DMS53 treated with DMSO at 0.1 percent for 48 hours (cell line): ENCODE data around the gene RTP1.
"Not testable (repeated sequence)": the region's sequence is repeated elsewhere in the genome, so short reads cannot be mapped to it uniquely, and the experiment has no call there.

Source experiments
- DNase-seq: peaks from one replicate; lab custom pipeline; 2025; ENCODE audit not compliant: unreplicated experiment; lab: John Stamatoyannopoulos, UW

RTP1 gene, protein sequence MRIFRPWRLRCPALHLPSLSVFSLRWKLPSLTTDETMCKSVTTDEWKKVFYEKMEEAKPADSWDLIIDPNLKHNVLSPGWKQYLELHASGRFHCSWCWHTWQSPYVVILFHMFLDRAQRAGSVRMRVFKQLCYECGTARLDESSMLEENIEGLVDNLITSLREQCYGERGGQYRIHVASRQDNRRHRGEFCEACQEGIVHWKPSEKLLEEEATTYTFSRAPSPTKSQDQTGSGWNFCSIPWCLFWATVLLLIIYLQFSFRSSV

DNA sequence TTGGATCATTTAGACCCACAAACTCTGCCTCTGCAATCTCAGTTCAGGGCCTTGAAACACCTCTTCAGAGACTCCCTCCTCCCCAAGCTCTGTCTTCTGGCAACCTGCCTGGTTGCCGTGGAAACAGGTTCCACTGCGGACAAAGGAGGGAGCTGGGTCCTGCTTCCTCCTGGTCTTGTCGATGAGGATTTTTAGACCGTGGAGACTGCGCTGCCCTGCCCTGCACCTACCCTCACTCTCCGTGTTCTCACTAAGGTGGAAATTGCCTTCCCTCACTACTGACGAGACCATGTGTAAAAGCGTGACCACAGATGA is at the start of gene RTP1:
Gene RTP1, plus strand, starts transcription at position 152 of the 315 bp plus-strand sequence. Its CDS starts 30 bp downstream, at position 182.
- DNase-seq = no peak

DNA sequence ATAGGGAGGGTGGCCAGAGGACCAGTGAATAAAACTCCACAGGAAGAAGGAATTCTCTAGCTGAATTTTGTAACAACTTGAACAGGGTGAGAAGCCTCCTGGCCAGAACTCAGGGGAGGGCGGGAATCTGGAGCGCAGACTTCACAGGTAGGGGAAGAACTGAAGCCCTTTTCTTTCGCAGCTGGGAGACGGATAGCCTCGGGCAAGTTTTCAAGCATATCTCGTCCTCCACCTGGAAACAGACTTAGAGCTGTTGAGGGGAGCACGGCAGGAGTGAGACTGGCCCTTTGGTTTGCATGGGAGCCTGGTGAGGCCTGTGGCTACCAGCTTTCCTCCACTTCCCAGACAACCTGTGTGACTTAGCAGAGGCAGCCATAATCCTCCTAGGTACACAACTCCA is 47.1 kb upstream of the RTP1 start:
- no peak for DNase-seq

DNA sequence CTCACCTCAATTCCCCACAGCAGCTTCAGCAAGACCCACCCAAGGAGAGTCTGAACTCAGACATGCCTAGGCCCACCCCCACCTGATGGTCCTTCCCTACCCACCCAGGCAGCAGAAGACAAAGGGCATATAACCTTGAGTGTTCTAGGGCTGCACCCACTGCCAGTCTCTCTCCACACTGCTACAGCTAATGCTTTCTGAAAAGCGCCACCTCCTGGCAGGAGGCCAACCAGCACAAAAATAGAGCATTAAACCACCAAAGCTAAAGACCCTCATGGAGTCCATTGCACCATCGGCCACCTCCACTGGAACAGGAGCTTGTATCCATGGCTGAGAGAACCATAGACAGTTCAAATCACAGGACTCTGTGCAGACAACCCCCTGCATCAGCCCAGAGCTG is 46.7 kb upstream of the RTP1 start:
- DNase-seq = no peak

DNA sequence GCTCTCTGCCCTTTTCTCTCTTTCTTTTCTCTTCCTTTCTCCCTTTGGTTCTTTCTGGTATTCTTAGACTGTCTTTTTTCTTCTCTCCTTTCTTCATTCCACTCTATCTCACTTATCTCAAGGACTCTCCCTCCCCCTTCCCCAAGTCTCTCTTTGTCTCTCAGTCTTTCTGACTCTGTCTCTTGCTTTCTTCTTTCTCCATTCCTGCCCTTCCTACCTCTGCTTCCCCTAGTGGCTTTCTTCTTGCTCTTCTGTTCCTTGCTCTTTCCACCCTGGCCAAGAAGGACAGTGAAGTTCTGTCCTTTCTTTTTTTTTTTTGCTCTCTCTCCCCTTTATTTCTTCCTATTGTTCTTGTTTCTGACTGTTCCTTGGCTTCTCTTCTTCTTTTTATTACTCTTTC is 35.7 kb upstream of the RTP1 start:
- DNase-seq = no peak

DNA sequence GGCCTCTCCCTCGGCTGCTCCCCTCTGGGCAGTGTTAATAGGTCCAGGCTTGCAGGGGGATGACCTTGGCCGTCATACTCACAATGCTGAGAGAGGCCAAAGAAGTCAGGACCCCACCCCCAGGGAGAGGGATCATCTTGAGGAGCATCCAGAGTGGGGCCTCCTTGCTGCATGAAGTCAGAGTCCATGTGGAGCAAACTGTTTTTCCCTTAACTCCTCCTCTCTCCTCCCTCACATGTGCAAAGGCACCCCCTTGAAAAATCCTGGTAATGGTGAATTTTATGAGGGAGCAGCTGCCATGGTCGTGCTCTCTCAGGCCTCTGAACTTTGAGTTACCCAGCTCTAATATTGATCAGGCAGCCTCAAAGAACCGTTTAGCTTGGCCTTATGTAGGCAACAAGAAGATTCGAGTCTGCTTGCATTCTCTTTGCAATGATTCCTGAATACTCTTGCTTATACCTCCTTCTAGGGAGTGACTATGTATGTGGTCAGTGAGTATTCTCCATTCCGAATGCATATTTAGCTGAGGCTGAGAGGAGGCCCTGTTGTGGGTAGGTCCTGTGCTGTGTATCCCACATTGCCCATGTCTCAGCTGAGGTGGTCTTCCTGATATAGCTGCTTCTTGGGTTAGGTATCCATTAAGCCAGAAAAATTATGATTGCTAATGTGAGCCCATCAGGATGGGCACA is 34.9 kb upstream of the RTP1 start:
- DNase-seq = no peak

DNA sequence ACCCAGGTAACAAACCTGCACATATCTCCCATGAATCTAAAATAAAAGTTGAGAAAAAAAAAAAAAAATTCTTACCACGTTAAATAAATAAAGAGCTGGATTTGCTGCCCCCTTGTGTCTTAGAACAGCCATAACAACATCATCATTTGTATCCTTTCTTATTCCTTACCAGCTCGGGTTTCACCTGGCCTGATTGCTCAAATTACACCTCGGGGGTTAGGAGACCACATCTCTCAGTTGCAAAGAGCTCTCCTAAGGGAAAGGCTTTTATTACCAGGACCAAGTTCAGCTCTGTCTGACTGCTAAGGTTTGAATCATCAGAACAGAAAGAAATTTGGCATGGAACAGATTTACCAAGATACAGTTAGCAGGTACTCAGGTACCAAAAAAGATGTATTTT is 32.1 kb upstream of the RTP1 start:
- DNase-seq = peak; percentile 44

DNA sequence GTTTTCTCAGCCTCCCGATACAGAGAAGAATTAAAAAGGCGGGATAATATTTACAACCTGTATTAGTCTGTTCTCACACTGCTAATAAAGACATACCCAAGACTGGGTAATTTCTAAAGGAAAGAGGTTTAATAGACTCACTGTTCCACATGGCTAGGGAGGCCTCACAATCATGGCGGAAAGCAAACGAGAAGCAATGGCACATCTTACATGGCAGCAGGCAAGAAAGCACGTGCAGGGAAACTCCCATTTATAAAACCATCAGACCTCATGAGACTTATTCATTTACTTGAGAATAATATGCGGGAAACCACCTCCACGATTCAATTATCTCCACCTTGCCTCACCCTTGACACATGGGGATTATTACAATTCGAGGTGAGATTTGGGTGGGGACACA is 30.5 kb upstream of the RTP1 start:
- DNase-seq = no peak

DNA sequence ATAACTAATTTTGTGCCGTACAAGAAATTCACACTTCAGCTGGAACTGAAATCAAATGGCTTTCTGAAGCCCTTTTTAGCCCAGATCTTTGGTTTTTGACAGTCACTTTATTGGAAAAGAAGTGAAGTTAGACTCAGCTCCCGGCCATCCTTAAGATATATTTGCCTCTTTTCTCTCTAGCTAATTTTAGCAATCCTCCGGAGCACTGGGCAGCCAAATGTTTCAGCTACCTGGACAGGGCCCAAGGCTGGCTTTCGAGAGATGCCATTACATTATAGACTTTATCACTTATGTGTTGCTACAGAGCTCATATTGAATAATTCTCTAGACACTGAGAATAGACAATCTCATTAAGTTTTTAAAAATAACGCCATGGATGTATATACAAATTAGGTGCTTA is 29.5 kb upstream of the RTP1 start:
- DNase-seq = no peak

DNA sequence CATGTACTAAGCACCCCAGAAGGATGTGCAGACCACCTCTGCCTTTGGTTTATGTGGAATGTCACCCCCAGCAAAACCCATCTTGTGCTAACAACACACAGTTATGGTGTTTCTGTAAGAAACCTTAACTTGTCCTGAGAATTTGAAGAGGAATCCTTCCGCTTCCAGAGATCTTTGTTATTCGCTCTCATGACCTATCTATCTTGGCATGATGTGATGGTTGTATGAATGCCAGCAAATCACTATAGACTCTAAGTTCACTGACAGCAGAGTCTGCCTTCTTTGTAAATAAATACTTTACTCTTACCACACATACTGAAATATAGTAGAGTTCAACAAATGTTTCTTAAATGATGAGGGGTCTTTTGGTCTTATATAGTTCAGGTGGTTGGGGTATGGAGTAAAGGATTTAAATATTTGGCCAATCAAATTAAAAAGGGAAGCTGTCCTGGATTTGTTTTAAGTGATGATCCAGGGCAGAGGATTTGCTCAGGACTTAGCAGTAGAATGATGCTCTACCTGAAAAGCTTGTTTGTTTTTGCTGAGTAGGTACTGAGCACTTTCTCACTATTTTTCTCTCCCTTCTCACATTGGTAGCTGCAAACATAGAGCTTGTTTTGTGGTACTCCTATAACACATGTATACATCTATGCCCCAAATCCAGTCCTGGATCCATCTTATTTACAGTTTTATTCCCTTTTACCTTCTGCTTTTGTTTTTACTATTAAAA is 27.9 kb upstream of the RTP1 start:
- no peak for DNase-seq

DNA sequence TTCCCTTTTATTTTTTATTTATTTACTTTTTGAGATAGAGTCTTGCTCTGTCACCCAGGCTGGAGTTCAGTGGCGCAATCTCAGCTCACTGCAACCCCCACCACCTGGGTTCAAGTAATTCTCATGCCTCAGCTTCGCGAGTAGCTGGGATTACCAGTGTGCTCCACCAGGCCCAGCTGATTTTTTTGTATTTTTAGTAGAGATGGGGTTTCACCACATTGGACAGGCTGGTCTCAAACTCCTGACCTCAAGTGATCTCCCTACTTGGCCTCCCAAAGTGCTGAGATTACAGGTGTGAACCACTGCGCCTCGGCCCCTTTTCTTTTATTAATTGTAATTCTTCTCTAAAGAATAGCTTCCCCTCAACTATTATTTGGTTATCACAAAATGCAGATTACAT is 26.4 kb upstream of the RTP1 start:
- not testable (repeated sequence) for DNase-seq

DNA sequence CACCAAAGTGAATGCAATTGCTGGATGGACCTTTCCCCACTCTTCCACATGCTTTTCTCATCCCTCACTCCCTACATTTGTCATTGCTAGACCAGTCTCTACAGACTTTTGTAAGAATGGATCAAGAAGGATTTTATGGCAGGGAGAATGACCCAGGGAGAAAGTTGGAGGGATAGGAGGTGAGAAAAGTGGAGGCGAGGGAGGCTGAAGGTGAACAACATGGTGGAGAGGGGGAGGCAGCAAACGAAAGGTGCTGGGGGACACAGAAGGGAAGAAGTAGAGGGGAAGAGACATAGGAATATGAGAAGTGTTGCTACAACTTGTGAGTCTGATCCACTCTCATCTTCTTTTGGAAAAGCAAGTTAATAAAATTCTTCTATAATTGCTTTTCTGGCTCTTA is 24.4 kb upstream of the RTP1 start:
- DNase-seq = no peak

DNA sequence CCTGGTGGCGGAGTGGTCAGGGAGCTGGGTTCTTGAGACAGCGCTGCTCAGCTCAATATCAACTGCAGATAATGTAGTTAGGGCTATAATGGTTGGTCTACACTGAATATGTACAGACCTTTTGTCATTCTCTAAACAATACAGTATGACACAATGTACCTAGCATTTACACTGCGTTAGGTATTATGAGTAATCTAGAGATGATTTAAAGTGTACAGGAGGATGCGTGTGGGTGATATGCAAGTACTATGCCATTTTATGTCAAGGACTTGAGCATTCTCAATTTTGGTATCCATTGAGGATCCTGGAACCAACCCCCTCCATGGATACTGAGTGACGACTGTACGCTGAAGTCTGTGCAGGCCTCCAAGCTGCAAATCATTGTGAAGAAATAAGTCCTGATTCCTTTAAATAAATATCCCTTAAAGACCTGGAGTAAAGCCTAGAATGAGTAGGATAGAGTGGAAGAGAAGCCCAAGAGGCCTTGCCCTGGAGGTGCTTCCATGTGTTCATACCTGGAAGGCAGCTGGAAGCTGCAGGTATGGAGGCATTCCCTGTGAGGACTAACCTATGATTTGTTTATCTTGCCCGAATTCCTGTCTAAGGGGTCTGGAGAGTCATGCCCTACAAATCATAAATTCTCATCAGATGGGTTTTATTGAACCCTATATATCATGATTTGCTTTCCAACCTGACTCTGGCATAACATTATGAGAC is 15.7 kb upstream of the RTP1 start:
- DNase-seq = no peak

DNA sequence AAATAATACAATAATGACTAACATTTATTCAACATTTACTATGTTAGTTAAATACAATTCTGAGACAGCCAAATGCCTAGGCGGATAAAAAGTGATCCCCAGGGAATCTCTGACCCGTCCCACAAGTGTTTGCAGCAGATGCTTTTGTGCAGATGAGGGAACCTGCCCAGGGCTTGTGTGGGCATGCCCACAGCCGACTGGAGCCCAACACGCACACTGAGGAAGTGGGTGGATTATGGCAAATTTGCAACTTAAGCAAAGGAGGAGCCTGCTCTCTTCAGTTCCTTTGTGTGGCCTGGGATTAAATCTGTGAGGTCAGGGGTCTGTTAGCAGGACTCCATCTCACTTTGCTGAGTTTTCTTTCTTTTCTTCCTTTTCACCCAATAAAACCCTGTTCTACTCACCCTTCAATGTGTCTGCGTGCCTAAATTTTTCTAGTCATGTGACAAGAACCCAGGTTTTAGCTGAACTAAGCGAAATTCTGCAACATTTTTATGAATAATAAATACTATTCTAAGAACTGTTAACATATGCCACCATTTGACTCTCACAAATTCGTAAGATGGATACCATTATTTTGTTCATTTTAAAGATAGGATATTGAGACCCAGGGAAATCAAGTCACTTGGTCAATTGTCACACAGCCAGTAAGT is 13.9 kb upstream of the RTP1 start:
- no peak for DNase-seq

DNA sequence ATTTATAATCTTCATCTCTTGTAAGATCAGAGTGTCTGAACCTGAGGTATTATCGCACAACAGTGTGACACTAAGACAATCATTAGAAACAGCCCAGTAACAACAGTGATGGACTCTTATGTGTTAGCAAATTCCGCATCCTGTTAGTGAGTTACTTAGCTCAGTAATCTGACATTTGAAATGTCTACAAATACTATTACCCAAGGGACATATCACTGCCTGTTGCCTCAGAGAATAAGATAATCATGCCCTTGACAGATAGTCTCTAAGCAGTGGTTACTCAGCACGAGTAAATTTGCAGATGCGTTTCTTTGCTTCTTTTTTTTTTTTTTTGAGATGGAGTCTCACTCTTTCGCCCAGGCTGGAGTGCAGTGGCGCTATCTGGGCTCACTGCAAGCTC is 13.4 kb upstream of the RTP1 start:
- no peak for DNase-seq

DNA sequence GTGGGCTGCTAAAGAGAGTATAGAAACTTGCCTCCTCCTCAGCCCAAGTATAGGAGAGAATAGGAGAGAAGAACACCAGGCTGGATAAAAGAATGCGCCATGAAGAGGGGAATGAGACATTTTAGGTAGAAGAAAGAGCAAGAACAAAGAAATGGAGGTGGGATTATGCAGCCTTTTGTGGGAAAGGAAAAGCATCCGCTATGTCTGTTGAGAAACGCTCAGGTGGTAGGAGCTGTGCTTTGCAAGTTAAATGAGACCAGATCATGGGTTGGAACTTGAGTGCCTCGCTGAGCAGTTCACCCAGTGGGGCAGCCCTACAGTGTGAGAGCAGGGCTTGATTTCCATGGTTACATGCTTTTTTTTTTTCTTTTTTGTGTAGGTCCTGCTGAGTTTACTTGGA is 11.5 kb upstream of the RTP1 start:
- DNase-seq = no peak

DNA sequence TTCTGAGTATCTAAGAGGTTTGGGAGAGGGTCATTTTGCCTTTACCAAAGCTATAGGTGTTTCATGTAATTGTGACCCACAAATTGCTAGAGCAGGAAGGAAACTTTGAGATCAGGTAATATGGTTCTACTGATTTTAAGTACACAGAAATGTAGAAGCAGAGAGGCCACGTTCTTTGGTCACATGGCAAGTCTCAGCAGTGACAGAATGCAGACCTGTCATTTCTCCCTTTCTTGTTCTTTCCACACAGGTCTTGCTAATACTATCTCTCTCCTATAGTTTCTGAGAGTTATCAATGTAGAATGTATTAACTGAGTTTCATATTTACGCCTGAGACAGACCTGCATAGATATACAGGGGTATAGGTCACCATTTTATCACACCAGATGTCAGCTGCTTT is 10.9 kb upstream of the RTP1 start:
- DNase-seq = no peak

DNA sequence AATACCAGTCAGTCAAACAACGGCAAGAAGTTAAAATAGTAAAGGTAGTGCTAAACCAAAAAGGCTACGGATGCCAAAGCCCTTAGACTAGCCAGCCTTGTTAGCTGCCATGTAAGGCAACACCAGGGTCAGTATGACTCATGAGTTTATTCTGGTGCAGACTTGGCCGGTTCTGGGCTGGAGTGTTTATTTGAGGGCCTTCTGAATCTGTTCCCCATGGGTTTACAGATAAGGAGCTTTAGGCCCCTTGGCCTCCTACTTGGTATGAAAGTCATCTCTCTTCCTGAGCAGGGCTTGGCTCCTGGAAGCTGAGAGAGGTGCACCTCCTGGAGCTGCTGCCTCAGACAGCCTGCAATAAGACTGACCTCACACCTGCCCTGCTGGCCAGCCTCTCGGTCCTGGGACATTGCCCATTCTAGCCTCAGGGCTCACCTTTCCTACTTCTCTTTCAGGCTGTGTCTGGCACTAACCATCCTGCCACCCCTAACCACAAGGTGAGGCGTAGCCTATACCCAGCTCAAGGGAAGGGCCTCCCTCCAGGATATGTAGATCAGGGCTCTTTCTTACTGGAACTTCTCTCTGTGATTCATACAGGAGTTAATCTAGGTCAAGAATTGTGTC is 10.4 kb upstream of the RTP1 start:
- peak; percentile 49 for DNase-seq

DNA sequence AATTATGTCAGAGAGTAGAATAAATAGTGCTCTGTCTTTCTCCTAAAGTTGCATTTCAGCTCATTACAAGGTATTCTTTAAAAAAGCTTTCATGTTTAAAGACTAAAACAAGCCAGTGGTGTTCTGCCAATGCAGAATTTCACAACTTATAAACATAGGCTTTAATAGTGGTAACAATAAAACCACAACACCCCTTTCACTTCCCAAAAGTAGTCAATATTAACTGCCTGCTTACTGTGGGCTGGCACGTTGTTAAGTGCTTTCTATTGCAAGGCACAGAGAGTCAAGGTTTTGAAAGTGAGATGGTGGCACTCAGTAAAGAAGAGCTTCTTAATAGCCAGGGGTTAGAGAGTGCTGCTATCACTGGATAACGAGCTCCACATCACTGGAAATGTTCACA is 8.4 kb upstream of the RTP1 start:
- DNase-seq = no peak

DNA sequence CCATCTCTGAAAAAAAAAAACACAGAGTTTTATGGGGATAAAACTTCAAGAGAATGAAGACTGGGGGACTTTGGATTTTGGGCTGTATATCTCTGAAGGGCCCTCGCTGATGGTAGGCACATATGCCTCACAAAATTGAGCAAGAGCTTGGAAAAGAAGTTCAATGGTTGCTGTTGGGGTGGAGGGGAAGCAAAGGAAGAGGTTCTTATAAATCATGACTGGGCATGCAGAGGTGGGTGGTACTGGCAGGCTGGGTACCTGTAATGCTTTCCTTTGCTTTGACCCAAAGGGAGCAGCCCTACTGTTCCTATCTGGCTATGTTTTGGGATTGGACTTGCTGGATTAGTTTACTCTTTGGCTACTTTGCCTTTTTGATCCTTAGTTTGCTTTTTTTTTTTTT is 6.0 kb upstream of the RTP1 start:
- no peak for DNase-seq

DNA sequence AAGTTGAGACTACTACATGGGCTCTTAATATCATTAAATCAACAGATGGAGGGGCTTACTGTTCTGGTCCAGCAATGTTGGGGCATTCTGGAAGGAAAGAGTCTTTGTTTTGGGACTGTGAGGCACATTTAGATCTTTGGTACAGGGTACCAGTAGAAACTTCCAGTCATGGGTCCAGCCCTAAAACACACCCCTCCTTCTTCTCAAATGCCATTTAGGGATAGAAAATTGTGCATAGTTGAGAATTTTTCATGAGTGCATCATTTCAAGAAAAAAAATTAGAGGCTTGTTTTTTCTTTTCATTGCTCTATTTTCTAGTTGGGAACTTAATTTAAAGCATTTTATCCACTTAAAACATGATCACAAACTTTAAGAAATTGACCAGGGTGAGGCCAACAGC is 4.1 kb upstream of the RTP1 start:
- DNase-seq = no peak
